Stimulated activated CD4-positive, alpha-beta T cell treated with anti-CD3 and anti-CD28 coated beads, Interleukin-12 subunit alpha, Interleukin-12 subunit beta, amount 100 ng/mL, for 4 hours (primary cell): ENCODE results near the gene THAP8.

ENCODE experiments used
- DNase-seq: peaks from one replicate; pipeline ENCODE4 v3.0.0-alpha.2; 2020

Gene THAP8

GRCh38 chr19:36027696-36028095 lies 26.4 kb downstream of the THAP8 start:
- no peak for DNase-seq

DNA sequence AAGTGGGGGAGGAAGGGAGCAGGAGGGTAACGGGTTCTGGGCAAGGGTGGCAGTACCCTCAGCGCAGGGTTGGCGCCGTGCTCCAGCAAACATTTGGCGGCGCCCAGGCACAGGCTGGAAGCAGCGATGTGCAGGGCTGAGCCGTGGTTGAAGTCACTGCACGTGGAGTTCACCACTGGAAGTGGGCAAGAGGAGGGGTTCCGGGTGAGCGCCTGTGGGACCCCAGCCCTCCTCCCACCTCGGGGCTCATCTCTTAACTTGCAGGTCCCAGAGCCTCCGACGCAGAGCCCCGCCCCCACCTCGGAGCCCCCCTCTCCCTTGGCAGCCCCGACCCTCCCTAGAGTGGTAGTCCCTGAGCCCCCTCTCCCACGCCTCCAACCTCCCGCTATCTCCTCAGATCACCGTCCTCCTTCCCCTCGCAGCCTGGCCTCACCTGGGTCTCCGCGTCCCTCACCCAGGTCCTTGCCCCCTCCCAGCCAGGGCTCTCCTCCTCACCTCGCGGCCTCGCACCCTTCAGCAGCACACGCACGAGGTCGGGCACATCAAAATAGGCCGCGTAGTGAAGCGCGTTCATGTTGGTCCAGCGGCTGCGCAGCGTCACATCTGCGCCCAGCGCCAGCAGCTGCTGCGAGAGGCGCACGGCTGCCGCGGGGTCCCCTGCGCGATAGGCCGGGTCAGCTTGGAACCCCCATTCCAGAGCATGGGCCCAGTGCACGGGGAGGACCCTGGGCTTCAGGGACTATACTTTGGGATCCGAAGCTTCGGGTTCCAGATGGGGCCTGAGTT lies 27.8 kb downstream of the THAP8 start:
- no peak for DNase-seq

DNA sequence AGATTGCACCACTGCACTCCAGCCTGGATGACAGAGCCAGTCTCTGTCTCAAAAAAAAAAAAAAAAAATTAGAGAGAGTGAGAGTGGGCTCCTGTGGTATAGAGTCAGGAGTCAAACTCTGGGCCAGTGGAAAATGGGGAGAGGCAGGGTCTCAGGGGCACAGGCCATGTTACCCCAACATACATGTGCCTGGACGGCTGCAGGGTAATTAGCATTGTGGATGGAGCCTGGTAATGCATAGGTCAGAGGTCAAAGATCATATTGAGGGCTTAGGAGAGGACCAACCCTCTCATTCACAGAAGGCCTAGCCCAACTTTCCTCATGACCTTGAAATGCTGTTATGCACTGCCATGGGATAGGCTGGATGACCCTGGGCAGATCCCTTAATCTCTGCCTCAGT lies 28.5 kb downstream of the THAP8 start:
- DNase-seq, result no peak

DNA sequence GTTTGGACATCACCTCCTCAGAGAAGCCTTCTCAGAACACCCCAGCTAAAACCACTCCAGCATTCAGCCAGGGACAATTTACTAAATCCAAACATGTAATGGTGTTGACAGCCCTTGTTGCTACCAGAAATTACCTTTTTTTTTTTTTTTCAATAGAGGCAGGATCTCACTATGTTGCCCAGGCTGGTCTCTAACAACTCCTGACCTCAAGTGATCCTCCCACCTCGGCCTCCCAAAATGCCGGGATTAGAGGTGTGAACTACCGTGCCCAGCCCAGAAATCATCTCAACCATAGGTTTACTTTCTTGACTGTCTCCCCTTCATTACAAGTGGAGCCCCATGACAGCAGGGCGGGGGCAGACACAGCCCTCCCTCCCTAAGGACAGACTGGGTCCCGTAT lies 30.7 kb downstream of the THAP8 start:
- DNase-seq, result no peak

DNA sequence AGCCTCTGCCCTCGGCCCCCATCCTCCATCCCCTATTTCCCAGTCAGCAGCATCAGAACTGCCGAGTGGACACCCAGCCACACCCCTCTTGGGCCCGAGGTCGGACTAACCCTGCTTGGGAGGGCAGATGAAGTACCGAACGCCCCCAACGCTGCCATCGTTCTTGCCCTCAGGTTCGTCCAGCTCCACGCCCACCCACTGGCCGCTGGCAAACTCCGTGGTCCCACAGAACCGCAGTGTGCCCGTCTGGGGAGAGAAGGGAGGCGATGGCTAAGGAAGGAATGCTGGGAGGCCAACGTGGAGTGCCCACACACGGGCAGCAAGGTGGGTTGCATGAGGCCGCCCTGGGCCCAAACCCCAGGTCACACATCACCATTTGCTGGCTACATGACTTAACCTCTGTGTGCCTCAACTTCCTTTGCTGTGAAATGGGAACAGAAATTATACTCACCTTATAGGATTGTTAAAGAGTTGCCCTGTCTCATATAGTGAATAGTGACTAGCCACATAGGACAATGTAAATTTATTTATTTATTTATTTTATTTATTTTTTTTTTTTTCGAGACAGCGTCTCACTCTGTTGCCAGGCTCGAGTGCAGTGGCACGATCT lies 34.9 kb downstream of the THAP8 start:
- DNase-seq, result no peak

GRCh38 chr19:36014012-36014924 lies 39.8 kb downstream of the THAP8 start, which contains the start of gene ALKBH6:
Gene ALKBH6 (minus strand): TSS chr19:36014213. CDS start chr19:36013397, 816 bp downstream.
- peak; percentile 99 for DNase-seq

DNA sequence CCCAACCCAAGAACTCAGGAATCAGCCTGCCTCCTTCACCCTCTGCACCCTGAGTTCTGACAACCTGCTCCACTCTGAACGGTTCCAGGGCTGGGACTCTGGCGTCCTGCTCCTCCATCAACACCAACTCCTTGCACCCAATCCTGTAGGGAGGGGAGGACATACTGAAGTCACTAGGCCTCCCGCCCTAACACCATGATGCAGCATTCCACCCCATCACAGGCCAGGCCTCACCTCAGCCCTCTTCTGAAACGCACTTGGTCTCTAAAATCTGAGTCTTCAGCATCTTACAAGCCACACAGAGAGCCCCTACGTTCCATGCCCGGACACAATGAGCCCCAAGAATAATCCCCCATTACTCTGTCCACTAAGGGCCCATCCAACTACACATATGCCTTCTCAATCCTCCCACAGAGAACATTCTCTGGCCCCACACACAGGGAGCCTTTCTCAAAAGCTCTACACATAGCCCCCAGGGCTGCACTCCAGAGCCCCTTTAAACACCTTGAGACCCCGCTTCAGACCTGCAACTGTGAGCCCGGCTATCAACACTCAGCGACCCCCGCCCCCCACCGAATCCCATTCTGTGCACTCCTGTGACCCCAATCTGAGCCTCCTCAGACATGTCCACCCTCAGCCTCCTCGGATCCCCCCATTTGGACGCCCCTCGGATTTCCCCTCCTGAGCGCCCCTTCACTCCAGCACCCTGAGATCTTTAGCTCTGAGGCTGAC lies 40.6 kb downstream of the THAP8 start:
- DNase-seq, result no peak

DNA sequence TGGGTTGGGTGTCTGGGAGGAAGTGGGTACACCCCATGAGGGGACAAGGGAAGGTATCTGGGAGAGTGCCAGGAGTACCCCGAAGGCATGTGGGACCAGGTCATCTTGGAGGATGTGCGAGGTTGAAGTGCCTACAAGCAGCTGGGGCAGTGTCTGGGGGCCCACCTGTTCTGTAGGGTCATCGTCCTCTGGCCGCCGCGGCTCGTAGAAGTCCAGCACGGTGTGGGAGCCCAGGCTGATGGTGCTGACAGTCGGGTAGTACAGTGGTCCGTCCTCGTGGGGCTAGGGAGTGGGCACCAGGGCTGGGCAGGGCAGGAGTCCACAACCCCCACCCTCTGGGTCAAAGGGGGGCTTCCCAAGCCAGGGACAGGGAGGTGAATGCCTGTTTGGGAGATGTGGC lies 43.7 kb downstream of the THAP8 start:
- no peak for DNase-seq

DNA sequence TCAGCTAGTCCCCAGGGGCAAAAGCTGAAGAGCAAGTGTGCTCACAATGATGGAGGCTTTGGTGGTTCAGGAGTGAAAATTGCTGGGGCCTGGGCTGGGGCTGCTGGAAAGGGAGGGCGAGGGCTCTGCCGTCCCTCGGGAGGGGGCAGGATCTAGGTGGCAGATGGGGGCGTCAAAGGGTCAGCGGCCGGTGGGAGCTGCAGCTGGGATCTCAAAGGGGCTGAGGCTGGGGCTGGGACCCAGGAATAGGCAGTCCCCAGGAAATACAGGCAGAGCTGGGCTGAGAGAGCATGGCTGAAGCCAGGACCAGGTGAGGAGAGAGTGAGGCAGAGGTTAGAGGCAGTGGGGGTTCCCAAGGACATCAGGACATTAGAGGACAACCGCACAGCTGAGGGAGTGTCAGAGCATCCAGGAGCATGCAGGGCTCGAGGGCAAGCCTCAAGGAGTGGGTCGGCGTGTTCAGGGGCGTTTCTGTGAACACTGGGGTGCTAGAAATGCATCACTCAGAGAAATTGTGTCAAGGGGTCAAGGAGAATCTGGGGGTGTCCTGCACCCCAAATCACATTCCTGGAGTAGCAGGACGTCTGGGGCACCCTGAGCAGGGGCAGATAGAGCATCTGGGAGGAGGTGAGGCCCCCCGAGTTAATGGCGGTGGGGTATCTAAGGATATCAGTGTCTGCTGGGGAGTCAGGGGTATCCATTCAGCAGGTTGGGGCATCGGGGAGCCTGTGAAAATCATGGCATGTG lies 44.3 kb downstream of the THAP8 start:
- DNase-seq, result no peak

DNA sequence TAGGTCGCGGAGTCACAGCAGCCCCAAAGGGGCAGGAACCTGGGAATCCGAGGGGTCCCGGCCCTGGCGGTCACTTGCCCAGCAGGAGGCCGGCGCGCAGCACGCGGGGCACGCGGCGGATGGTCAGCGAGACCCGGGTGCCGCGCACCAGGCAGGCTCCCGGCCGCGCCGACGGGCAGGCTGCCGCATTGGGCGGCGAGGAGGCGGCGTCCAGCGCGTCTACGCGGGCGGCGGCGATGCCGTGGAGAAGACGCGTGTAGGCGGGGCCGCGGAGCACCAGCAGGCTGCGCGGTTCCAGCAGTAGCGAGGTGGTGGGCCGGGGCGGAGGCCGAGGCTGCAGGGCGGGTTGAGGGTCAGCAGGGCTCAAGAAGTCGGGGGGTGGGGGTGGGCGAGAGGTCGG lies 44.9 kb downstream of the THAP8 start:
- peak; percentile 54 for DNase-seq

GRCh38 chr19:36008336-36008978 lies 45.6 kb downstream of the THAP8 start, which contains the start of gene SYNE4:
Gene SYNE4 (minus strand): TSS chr19:36008813. CDS start chr19:36008681, 132 bp downstream.
- DNase-seq, result no peak

DNA sequence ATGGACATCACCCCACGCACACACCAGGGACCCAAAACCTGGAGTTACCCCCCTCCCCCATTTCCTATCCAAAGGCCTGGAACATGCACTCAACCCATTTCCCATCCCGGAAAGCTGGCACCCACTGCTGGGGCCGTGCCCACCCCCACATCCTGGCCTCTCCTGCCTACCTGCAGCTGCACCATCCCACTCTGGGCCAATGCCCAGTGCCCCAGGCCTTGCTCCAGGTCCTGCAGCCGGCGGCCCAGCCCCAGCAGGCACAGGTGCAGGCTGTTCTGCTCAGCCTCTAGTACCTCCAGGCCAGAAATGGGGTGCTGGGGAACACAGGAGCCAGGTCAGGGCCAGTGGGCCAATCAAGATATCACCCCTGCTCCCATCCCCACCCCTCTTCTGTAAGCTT lies 47.1 kb downstream of the THAP8 start:
- no peak for DNase-seq

DNA sequence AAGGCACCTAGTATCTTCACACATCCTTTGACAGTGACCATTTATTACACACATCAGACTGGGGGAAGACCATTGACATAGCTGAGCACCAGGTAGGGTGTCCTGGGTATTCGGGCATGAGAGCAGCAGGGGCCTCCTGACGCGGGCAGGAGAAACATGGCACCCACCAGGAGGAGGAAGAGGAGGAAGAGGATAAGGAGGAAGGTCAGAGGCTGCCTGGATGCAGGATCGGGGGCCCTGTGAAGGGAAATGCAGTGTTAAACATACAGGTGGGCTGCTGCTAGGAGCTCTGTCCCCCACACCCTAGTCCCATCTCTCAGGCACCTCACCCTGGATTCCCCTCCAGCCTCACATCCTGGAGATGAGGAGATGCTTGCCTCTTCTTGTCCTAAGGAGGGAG lies 50.8 kb downstream of the THAP8 start:
- no peak for DNase-seq

- DNase-seq, result no peak
These were observed 52.5 kb downstream of the THAP8 start for GRCh38 chr19:36001605-36002004.

- DNase-seq, result no peak
These were observed 57.3 kb downstream of the THAP8 start for GRCh38 chr19:35996777-35997176.

GRCh38 chr19:35995048-35995993 lies 58.8 kb downstream of the THAP8 start, which contains the start of gene SDHAF1:
Gene SDHAF1 (plus strand): TSS chr19:35995188. CDS start chr19:35995275, 87 bp downstream.
- DNase-seq, result peak; percentile 94

GRCh38 chr19:35993923-35994598 lies 60.0 kb downstream of the THAP8 start:
- DNase-seq, result no peak

- no peak for DNase-seq
These were observed 60.9 kb downstream of the THAP8 start for GRCh38 chr19:35992907-35993765.
